Mucosa of stomach (tissue), 1 donor: ENCODE results near the gene ADAM33.

Experiments
- H3K27me3 ChIP-seq: one replicate; pipeline ENCODE4 v1.7.0; 2013; ENCODE audit warnings: mild to moderate bottlenecking, low read length; ENCODE audit not compliant: control insufficient read depth, insufficient read depth
- H3K36me3 ChIP-seq: one replicate; pipeline ENCODE4 v1.7.0; 2013; ENCODE audit warnings: low read length; ENCODE audit not compliant: control insufficient read depth, insufficient read depth
- H3K4me1 ChIP-seq: one replicate; pipeline ENCODE4 v1.7.0; 2013; ENCODE audit warnings: mild to moderate bottlenecking, low read length; ENCODE audit not compliant: control insufficient read depth, insufficient read depth
- H3K4me3 ChIP-seq: one replicate; pipeline ENCODE4 v1.7.0; 2013; ENCODE audit warnings: low read length
- H3K9ac ChIP-seq: one replicate; pipeline ENCODE4 v1.7.0; 2013; ENCODE audit warnings: mild to moderate bottlenecking, low read length, moderate library complexity
- H3K9me3 ChIP-seq: one replicate; pipeline ENCODE4 v1.7.0; 2013; ENCODE audit warnings: mild to moderate bottlenecking, low read length, moderate library complexity; ENCODE audit not compliant: control insufficient read depth
- donor health status: Pancreatic carcinoma.

The ADAM33 gene

GRCh38 chr20:3692706-3693294 is 11.0 kb upstream of the ADAM33 start:
- Histone ChIP-seq H3K9me3 (no peaks in the 10 kb centered on the region), H3K4me3 (no peak overlapping the region), H3K9ac (no peak overlapping the region), H3K27me3 (no peaks in the 10 kb centered on the region), H3K4me1 (no peaks in the 10 kb centered on the region), H3K36me3 (no peaks in the 10 kb centered on the region)

GRCh38 chr20:3691897-3692296 is 10.1 kb upstream of the ADAM33 start:
- Histone ChIP-seq H3K4me1 (peaks cover 5% of the 10 kb centered on the region), H3K27me3 (no peaks in the 10 kb centered on the region), H3K9ac (no peak overlapping the region), H3K4me3 (no peak overlapping the region), H3K36me3 (no peaks in the 10 kb centered on the region), H3K9me3 (no peaks in the 10 kb centered on the region)

- H3K4me1 ChIP-seq, result peaks cover 5% of the 10 kb centered on the region
- no peaks in the 10 kb centered on the region for H3K27me3 ChIP-seq
- H3K9ac ChIP-seq, result no peak overlapping the region
- H3K36me3 ChIP-seq, result no peaks in the 10 kb centered on the region
- H3K9me3 ChIP-seq, result no peaks in the 10 kb centered on the region
- H3K4me3 ChIP-seq, result no peak overlapping the region
These were observed 9.5 kb upstream of the ADAM33 start for GRCh38 chr20:3691306-3691705.

GRCh38 chr20:3690413-3690812 is 8.6 kb upstream of the ADAM33 start:
- Histone ChIP-seq H3K9me3 (no peaks in the 10 kb centered on the region), H3K36me3 (no peaks in the 10 kb centered on the region), H3K4me1 (peaks cover 5% of the 10 kb centered on the region), H3K4me3 (no peak overlapping the region), H3K27me3 (no peaks in the 10 kb centered on the region), H3K9ac (no peak overlapping the region)

- no peak overlapping the region for H3K4me3 ChIP-seq
- no peaks in the 10 kb centered on the region for H3K36me3 ChIP-seq
- no peaks in the 10 kb centered on the region for H3K9me3 ChIP-seq
- H3K27me3 ChIP-seq, result no peaks in the 10 kb centered on the region
- H3K4me1 ChIP-seq, result peaks cover 5% of the 10 kb centered on the region
- H3K9ac ChIP-seq, result no peak overlapping the region
These were observed 8.2 kb upstream of the ADAM33 start for GRCh38 chr20:3689978-3690377.

- H3K4me3 ChIP-seq, result no peak overlapping the region
- H3K4me1 ChIP-seq, result peaks cover 5% of the 10 kb centered on the region
- no peak overlapping the region for H3K9ac ChIP-seq
- peaks cover 4% of the 10 kb centered on the region for H3K27me3 ChIP-seq
- H3K36me3 ChIP-seq, result no peaks in the 10 kb centered on the region
- no peaks in the 10 kb centered on the region for H3K9me3 ChIP-seq
These were observed 5.8 kb upstream of the ADAM33 start for GRCh38 chr20:3687655-3688054.

- Histone ChIP-seq H3K4me1 (peaks cover 5% of the 10 kb centered on the region), H3K27me3 (peaks cover 10% of the 10 kb centered on the region), H3K9me3 (no peaks in the 10 kb centered on the region), H3K9ac (no peak overlapping the region), H3K4me3 (no peak overlapping the region), H3K36me3 (no peaks in the 10 kb centered on the region)
These were observed 5.1 kb upstream of the ADAM33 start for GRCh38 chr20:3686867-3687321.

- Histone ChIP-seq H3K36me3 (no peaks in the 10 kb centered on the region), H3K4me3 (no peak overlapping the region), H3K9ac (no peak overlapping the region), H3K9me3 (no peaks in the 10 kb centered on the region), H3K27me3 (peaks cover 14% of the 10 kb centered on the region), H3K4me1 (peaks cover 5% of the 10 kb centered on the region)
These were observed 4.6 kb upstream of the ADAM33 start for GRCh38 chr20:3686421-3686820.

GRCh38 chr20:3685341-3685740 is 3.5 kb upstream of the ADAM33 start:
- no peaks in the 10 kb centered on the region for H3K36me3 ChIP-seq
- no peaks in the 10 kb centered on the region for H3K9me3 ChIP-seq
- no peak overlapping the region for H3K9ac ChIP-seq
- H3K4me3 ChIP-seq, result no peak overlapping the region
- H3K4me1 ChIP-seq, result peaks cover 5% of the 10 kb centered on the region
- H3K27me3 ChIP-seq, result peaks cover 25% of the 10 kb centered on the region

GRCh38 chr20:3681352-3681930 is 369 bp downstream of the ADAM33 start:
- peaks cover 8% of the 10 kb centered on the region for H3K4me1 ChIP-seq

GRCh38 chr20:3680701-3681351 is 984 bp downstream of the ADAM33 start:
- no peaks in the 10 kb centered on the region for H3K36me3 ChIP-seq
- peaks cover 8% of the 10 kb centered on the region for H3K4me1 ChIP-seq
- H3K4me3 ChIP-seq, result no peak overlapping the region
- H3K9me3 ChIP-seq, result no peaks in the 10 kb centered on the region
- H3K27me3 ChIP-seq, result peaks cover 36% of the 10 kb centered on the region
- no peak overlapping the region for H3K9ac ChIP-seq

More at GRCh38 chr20:3681352-3681930, 369 bp downstream of the ADAM33 start:
- Histone ChIP-seq H3K9ac (peak overlapping the region; percentile 34), H3K9me3 (no peaks in the 10 kb centered on the region), H3K36me3 (no peaks in the 10 kb centered on the region), H3K27me3 (peaks cover 35% of the 10 kb centered on the region), H3K4me3 (no peak overlapping the region)
